ENCODE results near the gene ADAT3.

ADAT3 gene

GRCh38 chr19:1905110-1905862 is at the start of gene ADAT3, which contains the start of gene SCAMP4:
TSS of gene ADAT3 (plus strand) at chr19:1905399. CDS start at chr19:1912048, 6,649 bp downstream.
TSS of gene SCAMP4 (plus strand) at chr19:1905399. CDS start at chr19:1915020, 9,621 bp downstream.
- DNase-seq: peak; percentile 73 to 99 (median 97)

GRCh38 chr19:1855828-1856255 is 49.4 kb upstream of the ADAT3 start:
- no peak for DNase-seq

- DNase-seq: no peak
Observed at GRCh38 chr19:1856345-1856697, 48.9 kb upstream of the ADAT3 start.

GRCh38 chr19:1856698-1857603 is 48.2 kb upstream of the ADAT3 start:
- peak in 28 of 56 donors; percentile 5 to 75 (median 32) for DNase-seq

- peak in 3 of 56 donors; percentile 16 to 34 (median 17) for DNase-seq
Observed at GRCh38 chr19:1857648-1858326, 47.4 kb upstream of the ADAT3 start.

- DNase-seq: peak in 1 of 56 donors; percentile 37
Observed at GRCh38 chr19:1858412-1859081, 46.7 kb upstream of the ADAT3 start.

- peak in 9 of 56 donors; percentile 5 to 37 (median 17) for DNase-seq
Observed at GRCh38 chr19:1859331-1859781, 45.8 kb upstream of the ADAT3 start.

GRCh38 chr19:1860042-1860775 is 45.0 kb upstream of the ADAT3 start:
- peak in 38 of 56 donors; percentile 17 to 84 (median 39) for DNase-seq

GRCh38 chr19:1860821-1861598 is 44.2 kb upstream of the ADAT3 start:
- DNase-seq: peak in 2 of 56 donors; percentile 16 to 17

- DNase-seq: no peak
Observed at GRCh38 chr19:1861599-1862031, 43.6 kb upstream of the ADAT3 start.

- peak in 1 of 56 donors; percentile 13 for DNase-seq
Observed at GRCh38 chr19:1862068-1862423, 43.2 kb upstream of the ADAT3 start.

GRCh38 chr19:1862424-1863327 is 42.5 kb upstream of the ADAT3 start:
- DNase-seq: peak in 4 of 56 donors; percentile 16 to 54 (median 32)

GRCh38 chr19:1863328-1863637 is 41.9 kb upstream of the ADAT3 start, which contains the start of gene KLF16:
TSS of gene KLF16 (minus strand) at chr19:1863579. CDS start at chr19:1863497, 82 bp downstream.
- DNase-seq: no peak

- peak in 55 of 56 donors; percentile 58 to 96 (median 83) for DNase-seq
Observed at GRCh38 chr19:1863638-1864479, 41.3 kb upstream of the ADAT3 start.

- peak in 41 of 56 donors; percentile 22 to 75 (median 46) for DNase-seq
Observed at GRCh38 chr19:1864480-1865171, 40.6 kb upstream of the ADAT3 start.

Data from nucleus accumbens (tissue), 56 donors.